ENCODE measurements around the gene FBLN1. TPM values are rescaled to one million over a fixed set of nuclear protein-coding genes. Genes with fewer than 3 reads are reported as not detected.

FBLN1 gene
- total and polyA plus RNA-seq, 2 of the 13 experiments (the other 11 are each of a cell fraction or from before 2014, with no cell fraction given), result 37.3 to 103 TPM

DNA sequence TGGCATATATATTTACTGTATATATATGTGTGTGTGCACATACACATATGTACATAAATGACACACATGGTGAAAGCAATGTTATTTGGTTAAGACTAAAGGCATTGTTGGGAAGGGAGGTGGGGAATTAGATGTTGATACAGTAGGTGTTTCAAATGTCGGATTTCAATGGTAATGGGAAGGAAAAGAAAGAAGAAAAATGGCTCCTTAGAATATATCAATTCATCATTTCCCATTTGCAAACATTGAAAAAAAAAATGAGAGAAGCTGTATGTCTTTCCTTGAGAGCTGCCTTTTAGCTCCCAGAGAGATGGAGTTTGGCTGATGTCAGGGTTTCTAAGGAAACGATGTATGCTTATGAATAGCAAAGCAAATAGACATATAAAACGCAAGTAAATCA, 135.5 kb downstream of the FBLN1 start (continued):
- TF ChIP-seq, protein P1, sequence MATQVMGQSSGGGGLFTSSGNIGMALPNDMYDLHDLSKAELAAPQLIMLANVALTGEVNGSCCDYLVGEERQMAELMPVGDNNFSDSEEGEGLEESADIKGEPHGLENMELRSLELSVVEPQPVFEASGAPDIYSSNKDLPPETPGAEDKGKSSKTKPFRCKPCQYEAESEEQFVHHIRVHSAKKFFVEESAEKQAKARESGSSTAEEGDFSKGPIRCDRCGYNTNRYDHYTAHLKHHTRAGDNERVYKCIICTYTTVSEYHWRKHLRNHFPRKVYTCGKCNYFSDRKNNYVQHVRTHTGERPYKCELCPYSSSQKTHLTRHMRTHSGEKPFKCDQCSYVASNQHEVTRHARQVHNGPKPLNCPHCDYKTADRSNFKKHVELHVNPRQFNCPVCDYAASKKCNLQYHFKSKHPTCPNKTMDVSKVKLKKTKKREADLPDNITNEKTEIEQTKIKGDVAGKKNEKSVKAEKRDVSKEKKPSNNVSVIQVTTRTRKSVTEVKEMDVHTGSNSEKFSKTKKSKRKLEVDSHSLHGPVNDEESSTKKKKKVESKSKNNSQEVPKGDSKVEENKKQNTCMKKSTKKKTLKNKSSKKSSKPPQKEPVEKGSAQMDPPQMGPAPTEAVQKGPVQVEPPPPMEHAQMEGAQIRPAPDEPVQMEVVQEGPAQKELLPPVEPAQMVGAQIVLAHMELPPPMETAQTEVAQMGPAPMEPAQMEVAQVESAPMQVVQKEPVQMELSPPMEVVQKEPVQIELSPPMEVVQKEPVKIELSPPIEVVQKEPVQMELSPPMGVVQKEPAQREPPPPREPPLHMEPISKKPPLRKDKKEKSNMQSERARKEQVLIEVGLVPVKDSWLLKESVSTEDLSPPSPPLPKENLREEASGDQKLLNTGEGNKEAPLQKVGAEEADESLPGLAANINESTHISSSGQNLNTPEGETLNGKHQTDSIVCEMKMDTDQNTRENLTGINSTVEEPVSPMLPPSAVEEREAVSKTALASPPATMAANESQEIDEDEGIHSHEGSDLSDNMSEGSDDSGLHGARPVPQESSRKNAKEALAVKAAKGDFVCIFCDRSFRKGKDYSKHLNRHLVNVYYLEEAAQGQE (IDR thresholded peaks at IDR 0.05; ENCODE audit: borderline replicate concordance in 1 of 2, low read depth in 1 of 2, low read length in 2 of 2), result no peak
- TF ChIP-seq POLR2AphosphoS2 (IDR thresholded peaks at IDR 0.05; ENCODE audit: low read depth, low read length), result no peak
- no peak for TF ChIP-seq DPF2 (CRISPR knock-in tag; IDR thresholded peaks at IDR 0.05; ENCODE audit: borderline replicate concordance, low read depth)
- TF ChIP-seq DMAP1 (CRISPR knock-in tag; IDR thresholded peaks at IDR 0.05), result no peak
- TF ChIP-seq TGIF2 (CRISPR knock-in tag; IDR thresholded peaks at IDR 0.05), result no peak

GRCh38 chr22:45638834-45639746, 136.4 kb downstream of the FBLN1 start:
- DNase-seq (ENCODE audit: low spot score), result peak; percentile 57
- ATAC-seq, result peak; percentile 65
- H2AFZ ChIP-seq (ENCODE audit: low read length), result peak overlapping the region; percentile 64
- H3K4me1 ChIP-seq (ENCODE audit: insufficient read depth, low read length), result peaks cover 65% of the 10 kb centered on the region
- BruUV-seq (replicated peaks), result no TSS peak
- no peaks in the 10 kb centered on the region for H4K20me1 ChIP-seq (ENCODE audit: insufficient read depth, low read length)
- 36% methylated on average over 10 of the region's 21 CpGs for WGBS (ENCODE audit: low lambda C conversion rate)
- no peak overlapping the region for H3K9ac ChIP-seq (ENCODE audit: insufficient read depth, low read depth, low read length)
- no peak overlapping the region for H3K27ac ChIP-seq (ENCODE audit: extremely low read length, insufficient read depth, low read length)
- intact Hi-C loops (cut with micrococcal nuclease; ENCODE audit: unreplicated experiment), result no loop called here
- ChIA-PET POLR2A (interaction anchor here (1.0 kb wide), 1 partner anchor 11 kb away, joined by 4 read pairs; no protein-coding TSS in a partner anchor), CTCF (ENCODE audit: low intra/inter-chr PET ratio, low total read pairs) (no interaction called here)
- in situ Hi-C loops (cut with HindIII; ENCODE audit: extremely low pct_ligation_motif_present, low pct_unique_long_range_greater_than_20kb), result loop anchor here (25.0 kb wide), 1 partner anchor 473 kb away; no protein-coding TSS in a partner anchor
- H3K79me2 ChIP-seq (ENCODE audit: insufficient read depth, low read length), result no peaks in the 10 kb centered on the region
- H3K4me3 ChIP-seq (replicated peaks in 1 of 3; ENCODE audit: insufficient read depth in 1 of 3, low read depth in 2 of 3, low read length in 3 of 3), result peak overlapping the region in 2 of 3 experiments; percentile 31 to 50; a peak in 3 of 6 replicates
- no peak for FAIRE-seq
- no peaks in the 10 kb centered on the region; a peak in 1 of 5 replicates for H3K27me3 ChIP-seq (ENCODE audit: control insufficient read depth in 1 of 2, insufficient read depth in 2 of 2, low read length in 2 of 2)
- H3K9me3 ChIP-seq (ENCODE audit: low read length), result no peaks in the 10 kb centered on the region
- H3K4me2 ChIP-seq (ENCODE audit: low read depth, low read length), result peak overlapping the region; percentile 72
- H3K36me3 ChIP-seq (replicated peaks in 1 of 2; ENCODE audit: control insufficient read depth in 1 of 2, insufficient read depth in 2 of 2, low read length in 2 of 2), result no peaks in the 10 kb centered on the region
- TF ChIP-seq ATF6 (CRISPR knock-in tag; conservative IDR thresholded peaks at IDR 0.05), result no peak
- TF ChIP-seq SIN3B (IDR thresholded peaks at IDR 0.05; ENCODE audit: low read length), result no peak
- TF ChIP-seq ZNF792 (CRISPR knock-in tag; IDR thresholded peaks at IDR 0.05), result 0 out of 2 replicates have a peak, but pooled peaks have one; percentile 49
- peak; percentile 32; the same call in 1 of the 2 replicates for TF ChIP-seq TFDP1 (CRISPR knock-in tag; IDR thresholded peaks at IDR 0.05; ENCODE audit: borderline replicate concordance)
- TF ChIP-seq ZNF383 (CRISPR knock-in tag; IDR thresholded peaks at IDR 0.05; ENCODE audit: borderline replicate concordance), result no peak
- TF ChIP-seq TAF1 (CRISPR knock-in tag; IDR thresholded peaks at IDR 0.05), result peak; percentile 29; the same call in 1 of the 2 replicates
- no peak for TF ChIP-seq ZKSCAN1 (IDR thresholded peaks at IDR 0.05; ENCODE audit: low read length)
- no peak for TF ChIP-seq BATF2 (CRISPR knock-in tag; IDR thresholded peaks at IDR 0.05)
- TF ChIP-seq ZNF788 (CRISPR knock-in tag; IDR thresholded peaks at IDR 0.05; ENCODE audit: borderline replicate concordance), result no peak; the same call in 1 of the 2 replicates
- TF ChIP-seq HHEX (CRISPR knock-in tag; IDR thresholded peaks at IDR 0.05), result no peak

Measured in HepG2 (cell line).